Naive thymus-derived CD4-positive, alpha-beta T cell (primary cell): ENCODE data around the gene CLEC4M. TPM values are rescaled to one million over a fixed set of nuclear protein-coding genes. Genes with fewer than 3 reads are reported as not detected.

Experiments
- ATAC-seq: fragments of 150-1000 bp; cut with Tn5 transposase; 2 replicates; pipeline ENCODE4 v1.10.0; 2021; ENCODE audit warnings: mild to moderate bottlenecking, moderate library complexity
- CTCF ChIA-PET: fragments of 350-600 bp; sonication (Branson Sonifier 250); formaldehyde crosslinking; loops from one replicate; lab custom pipeline; 2021; ENCODE audit warnings: antibody characterized with exemption; lab: Charles Lee
- POLR2A ChIA-PET: fragments of 350-600 bp; sonication (Branson Sonifier 250); formaldehyde crosslinking; loops from one replicate; lab custom pipeline; 2021; ENCODE audit warnings: antibody characterized with exemption, inconsistent platforms; lab: Charles Lee
- DNase-seq, 9 donors: peaks; one replicate each; pipeline versions ENCODE4 v3.0.0 to v3.0.0-alpha.2; 2020 to 2022; ENCODE audit warnings: mixed read lengths in 1 of 9
- H3K27ac ChIP-seq: one replicate; pipeline ENCODE4 v1.7.0; 2013; ENCODE audit warnings: mild to moderate bottlenecking, low read depth, low read length, moderate library complexity
- H3K27me3 ChIP-seq, 2 donors: one replicate each; pipeline ENCODE4 v1.7.0; 2013; ENCODE audit warnings: low read length in 2 of 2, mild to moderate bottlenecking in 2 of 2, moderate library complexity in 2 of 2; ENCODE audit not compliant: control insufficient read depth in 2 of 2, insufficient read depth in 2 of 2
- H3K36me3 ChIP-seq, 3 experiments: 1 replicate in 2 of 3; 2 replicates in 1 of 3; pipeline ENCODE4 v1.7.0; 2013; ENCODE audit warnings: low read length in 3 of 3, mild to moderate bottlenecking in 3 of 3, moderate library complexity in 1 of 3; ENCODE audit not compliant: insufficient read depth in 3 of 3, control insufficient read depth in 2 of 3
- H3K4me1 ChIP-seq, 2 donors: one replicate each; pipeline ENCODE4 v1.7.0; 2013; ENCODE audit warnings: low read length in 2 of 2, mild to moderate bottlenecking in 2 of 2, moderate library complexity in 1 of 2; ENCODE audit not compliant: control insufficient read depth in 2 of 2, insufficient read depth in 2 of 2
- H3K4me3 ChIP-seq: 2 replicates; pipeline ENCODE4 v1.7.0; 2013; ENCODE audit warnings: mild to moderate bottlenecking, low read length
- H3K9me3 ChIP-seq, 3 experiments: 1 replicate in 2 of 3; 2 replicates in 1 of 3; pipeline ENCODE4 v1.7.0; 2013; ENCODE audit warnings: low read length in 3 of 3; ENCODE audit not compliant: control insufficient read depth in 2 of 3
- H3K27ac Mint-ChIP-seq, 9 donors: one replicate each; pipeline ENCODE4 v1.8.0; 2020 to 2022; ENCODE audit warnings: mixed read lengths in 9 of 9, mild to moderate bottlenecking in 8 of 9, moderate library complexity in 5 of 9, inconsistent platforms in 2 of 9
- H3K27me3 Mint-ChIP-seq, 5 donors: one replicate each; pipeline ENCODE4 v1.8.0; 2021 to 2022; ENCODE audit warnings: mixed read lengths in 5 of 5, mild to moderate bottlenecking in 1 of 5
- H3K36me3 Mint-ChIP-seq, 5 donors: one replicate each; pipeline ENCODE4 v1.8.0; 2020 to 2022; ENCODE audit warnings: mixed read lengths in 5 of 5, mild to moderate bottlenecking in 3 of 5, inconsistent platforms in 1 of 5
- H3K4me1 Mint-ChIP-seq, 7 donors: one replicate each; pipeline ENCODE4 v1.8.0; 2020 to 2022; ENCODE audit warnings: mixed read lengths in 7 of 7, mild to moderate bottlenecking in 3 of 7, inconsistent platforms in 1 of 7
- H3K4me3 Mint-ChIP-seq, 10 donors: one replicate each; pipeline ENCODE4 v1.8.0; 2020 to 2022; ENCODE audit warnings: mild to moderate bottlenecking in 10 of 10, mixed read lengths in 10 of 10, moderate library complexity in 6 of 10, inconsistent platforms in 2 of 10
- H3K9me3 Mint-ChIP-seq, 11 donors: one replicate each; pipeline ENCODE4 v1.8.0; 2020 to 2022; ENCODE audit warnings: mixed read lengths in 11 of 11, mild to moderate bottlenecking in 4 of 11, inconsistent platforms in 1 of 11, moderate library complexity in 1 of 11
- intact Hi-C, 2 donors: fragments of 100-400 bp; cut with micrococcal nuclease; formaldehyde crosslinking; loops; one replicate each; pipeline ENCODE4 v1.15.1; 2023
- polyA plus RNA-seq, 2 donors: library from polyadenylated mRNA; unstranded; fragments of 300-500 nt; fragmentation: Illumina TruSeq; gene quantifications; one replicate each; pipeline ENCODE4 v1.2.3, GENCODE V29; 2021
- total RNA-seq, 6 experiments: library from RNA in 5 of 6; stranded (reverse) in 5 of 6; gene quantifications; 1 replicate in 5 of 6; 2 replicates in 1 of 6; pipeline ENCODE4 v1.2.3 and lab custom pipeline; 2021 to 2026

The CLEC4M gene
- total and polyA plus RNA-seq, 7 experiments from 2014 or later: 0.74 TPM; not detected in 6

DNA sequence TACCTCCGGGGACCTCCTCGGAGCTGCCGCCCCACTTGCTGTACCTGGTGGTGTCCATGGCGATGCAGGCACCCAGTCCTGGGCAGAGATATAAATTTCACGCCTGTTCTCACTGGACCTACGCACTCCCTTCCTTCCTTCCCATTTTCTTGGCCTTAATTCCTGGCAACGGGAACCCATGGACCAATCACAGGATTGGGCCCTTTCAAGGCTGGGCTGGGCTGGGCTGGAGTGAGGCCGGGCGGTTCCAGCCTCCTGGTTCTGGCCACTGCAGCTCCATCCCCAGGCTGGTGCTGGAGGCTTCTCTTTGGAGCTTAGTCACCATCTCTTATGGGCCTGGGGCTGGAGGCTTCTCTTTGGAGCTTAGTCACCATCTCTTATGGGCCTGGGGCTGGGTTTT lies 31.0 kb upstream of the CLEC4M start, which contains the start of gene CLEC4G:
TSS of gene CLEC4G (minus strand) at position 66 of the 400 bp plus-strand sequence. CDS start at position 58, 8 bp downstream.
- Mint-ChIP-seq H3K27ac (no peak within 1 kb of the TSS), H3K4me3 (peak within 1 kb of the TSS in 3 of 10 donors; percentile 14 to 53 (median 29)), H3K36me3 (peaks cover 0 to 4% (median 0%) of the 10 kb centered on the region in 5 donors), H3K27me3 (peaks cover 19 to 54% (median 38%) of the 10 kb centered on the region in 5 donors), H3K4me1 (peaks cover 0 to 19% (median 14%) of the 10 kb centered on the region in 7 donors), H3K9me3 (peaks cover 0 to 4% (median 0%) of the 10 kb centered on the region in 11 donors)
- H3K36me3 ChIP-seq: no peaks in the 10 kb centered on the region
- H3K27ac ChIP-seq: no peak within 1 kb of the TSS
- H3K9me3 ChIP-seq: no peaks in the 10 kb centered on the region
- CTCF ChIA-PET: no interaction called here
- no peak for ATAC-seq
- intact Hi-C loops: no loop called here
- POLR2A ChIA-PET: interaction anchor here (0.6 kb wide), 1 partner anchor 51 kb away, joined by 3 read pairs; the partner anchor contains the start of gene TRAPPC5
- H3K27me3 ChIP-seq: peaks cover 0 to 13% of the 10 kb centered on the region in 2 donors
- no peak for DNase-seq
- peaks cover 0 to 16% of the 10 kb centered on the region in 2 donors for H3K4me1 ChIP-seq
- H3K4me3 ChIP-seq: no peak within 1 kb of the TSS

DNA sequence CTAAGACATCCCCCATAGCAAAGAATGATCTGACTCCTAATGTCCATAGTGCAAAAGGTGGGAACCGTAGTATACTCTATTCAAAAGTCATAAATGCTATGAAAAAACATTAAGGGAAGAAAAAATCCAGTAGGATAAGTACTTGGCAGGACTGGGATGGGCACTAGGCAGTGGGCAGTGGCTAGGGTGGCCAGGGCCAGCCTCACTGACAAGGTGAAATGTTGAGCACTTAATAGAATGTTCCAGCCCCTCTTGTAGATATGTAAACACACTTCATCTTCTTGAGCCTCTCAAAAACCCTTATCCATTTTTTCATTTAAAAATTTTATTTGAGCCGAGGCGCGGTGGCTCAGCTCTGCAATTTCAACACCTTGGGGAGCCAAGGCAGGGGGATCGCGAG lies 29.7 kb upstream of the CLEC4M start:
- CTCF ChIA-PET: no interaction called here
- no peaks in the 10 kb centered on the region for H3K36me3 Mint-ChIP-seq
- peaks cover 0 to 19% (median 14%) of the 10 kb centered on the region in 7 donors for H3K4me1 Mint-ChIP-seq
- peaks cover 14 to 43% (median 26%) of the 10 kb centered on the region in 5 donors for H3K27me3 Mint-ChIP-seq
- ATAC-seq (no peak), DNase-seq (no peak)
- intact Hi-C loops: no loop called here
- H3K9me3 ChIP-seq: no peaks in the 10 kb centered on the region
- peaks cover 0 to 1% (median 0%) of the 10 kb centered on the region in 11 donors for H3K9me3 Mint-ChIP-seq
- no peak overlapping the region for H3K27ac Mint-ChIP-seq
- H3K36me3 ChIP-seq: no peaks in the 10 kb centered on the region
- H3K27me3 ChIP-seq: peaks cover 0 to 13% of the 10 kb centered on the region in 2 donors
- H3K27ac ChIP-seq: no peak overlapping the region
- no peak overlapping the region for H3K4me3 Mint-ChIP-seq
- peaks cover 0 to 16% of the 10 kb centered on the region in 2 donors for H3K4me1 ChIP-seq
- POLR2A ChIA-PET: no interaction called here
- H3K4me3 ChIP-seq: no peak overlapping the region

DNA sequence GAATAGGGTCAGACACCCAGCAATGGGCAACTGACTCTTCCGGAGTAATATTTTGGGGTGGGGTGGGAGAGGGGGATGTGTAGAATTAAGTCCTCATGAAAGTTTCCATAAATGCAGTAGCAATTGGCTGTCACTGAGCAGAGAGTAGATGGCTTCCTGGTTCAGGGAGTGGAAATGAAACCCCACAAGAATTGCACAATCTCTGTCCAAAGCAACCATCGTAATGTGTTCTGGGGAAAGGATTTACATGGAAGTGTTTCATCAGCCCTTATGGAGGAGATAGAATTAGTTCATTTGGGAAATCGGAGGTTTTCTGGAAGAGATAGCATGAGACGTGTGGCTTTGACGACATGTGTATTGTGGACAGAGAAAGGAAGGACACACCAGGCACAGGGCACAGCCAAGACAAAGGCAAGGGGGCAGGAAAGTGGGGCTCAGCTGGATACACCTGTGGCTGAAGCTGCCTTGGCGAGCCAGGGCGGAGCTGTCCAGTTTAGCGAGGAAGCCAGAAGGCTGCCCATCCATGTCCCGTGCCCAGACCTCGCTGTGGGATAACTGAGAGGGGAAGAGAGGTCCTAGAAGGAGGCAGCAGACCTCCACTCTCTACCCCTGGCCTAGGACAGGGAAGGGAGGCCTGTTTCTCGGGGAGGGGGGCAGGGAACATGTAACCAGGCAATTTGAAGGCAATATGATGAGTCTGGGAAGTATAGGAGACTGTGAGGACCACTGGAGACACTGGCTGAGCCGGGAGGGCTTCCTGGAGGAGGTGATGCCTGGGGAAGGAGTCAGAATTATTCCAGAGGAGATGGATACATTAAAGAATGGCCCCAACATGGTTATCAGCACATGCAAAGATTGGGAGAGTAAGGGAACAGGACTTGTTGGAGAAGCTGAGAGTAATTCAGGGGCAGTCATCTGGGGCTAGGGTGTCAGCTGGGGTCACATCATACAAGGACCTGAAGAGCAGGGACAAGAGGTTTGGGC lies 28.5 kb upstream of the CLEC4M start:
- Mint-ChIP-seq H3K27me3 (peaks cover 5 to 32% (median 14%) of the 10 kb centered on the region in 5 donors), H3K36me3 (no peaks in the 10 kb centered on the region), H3K4me3 (no peak overlapping the region), H3K27ac (peak overlapping the region in 1 of 9 donors; percentile 1), H3K9me3 (peaks cover 0 to 1% (median 0%) of the 10 kb centered on the region in 11 donors), H3K4me1 (peaks cover 0 to 16% (median 6%) of the 10 kb centered on the region in 7 donors)
- ATAC-seq: no peak
- no peaks in the 10 kb centered on the region for H3K9me3 ChIP-seq
- POLR2A ChIA-PET: no interaction called here
- H3K27ac ChIP-seq: no peak overlapping the region
- no peak overlapping the region for H3K4me3 ChIP-seq
- H3K4me1 ChIP-seq: peaks cover 0 to 11% of the 10 kb centered on the region in 2 donors
- H3K36me3 ChIP-seq: no peaks in the 10 kb centered on the region
- intact Hi-C loops: no loop called here
- peaks cover 0 to 3% of the 10 kb centered on the region in 2 donors for H3K27me3 ChIP-seq
- no peak for DNase-seq
- CTCF ChIA-PET: no interaction called here

DNA sequence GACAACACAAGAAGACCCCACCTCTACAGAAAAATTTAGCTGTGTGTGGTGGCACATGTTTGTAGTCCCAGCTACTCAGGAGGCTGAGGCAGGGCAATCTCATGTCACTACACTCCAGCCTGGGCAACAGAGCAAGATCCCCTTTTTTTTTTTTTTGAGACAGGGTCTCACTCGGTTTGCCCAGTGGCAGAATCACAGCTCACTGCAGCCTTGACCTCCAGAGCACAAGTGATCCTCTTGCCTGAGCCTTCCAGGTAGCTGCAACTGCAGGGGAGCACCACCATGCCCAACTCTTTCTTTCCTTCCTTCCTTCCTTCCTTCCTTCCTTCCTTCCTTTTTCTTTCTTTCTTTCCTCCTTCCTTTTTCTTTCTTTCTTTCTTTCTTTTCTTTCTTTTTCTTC lies 26.9 kb upstream of the CLEC4M start:
- no peak for DNase-seq
- intact Hi-C loops: no loop called here

DNA sequence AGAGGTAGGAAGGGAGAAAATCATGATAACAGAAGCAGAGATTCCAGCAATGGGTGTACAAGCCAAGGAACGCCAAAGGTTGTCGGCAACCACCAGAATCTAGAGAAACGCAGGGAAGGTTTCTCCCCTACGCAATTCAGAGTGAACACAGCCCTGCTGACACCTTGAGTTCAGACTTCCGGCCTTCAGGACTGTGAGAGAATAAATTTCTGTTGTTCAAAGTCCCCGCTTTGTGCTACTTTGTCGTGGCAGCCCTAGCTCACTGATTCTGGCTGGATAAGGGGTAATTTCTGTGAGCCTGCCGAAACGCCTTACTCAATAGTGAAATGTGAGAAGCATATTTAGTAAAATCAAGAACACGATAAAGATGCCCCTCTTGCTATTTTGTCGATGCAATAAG lies 25.8 kb upstream of the CLEC4M start:
- no peak overlapping the region for H3K27ac Mint-ChIP-seq
- H3K27me3 Mint-ChIP-seq: peaks cover 0 to 31% (median 6%) of the 10 kb centered on the region in 5 donors
- ATAC-seq: no peak
- no peak for DNase-seq
- ChIA-PET CTCF (no interaction called here), POLR2A (no interaction called here)
- H3K9me3 ChIP-seq: no peaks in the 10 kb centered on the region
- H3K36me3 Mint-ChIP-seq: no peaks in the 10 kb centered on the region
- H3K27ac ChIP-seq: no peak overlapping the region
- no peak overlapping the region for H3K4me3 ChIP-seq
- H3K4me3 Mint-ChIP-seq: no peak overlapping the region
- H3K27me3 ChIP-seq: no peaks in the 10 kb centered on the region
- H3K36me3 ChIP-seq: no peaks in the 10 kb centered on the region
- intact Hi-C loops: no loop called here
- no peaks in the 10 kb centered on the region for H3K4me1 ChIP-seq
- peaks cover 0 to 14% (median 5%) of the 10 kb centered on the region in 7 donors for H3K4me1 Mint-ChIP-seq
- H3K9me3 Mint-ChIP-seq: peaks cover 0 to 1% (median 0%) of the 10 kb centered on the region in 11 donors

More for the DNA sequence above, 26.9 kb upstream of the CLEC4M start:
- Mint-ChIP-seq H3K4me3 (no peak overlapping the region), H3K36me3 (no peaks in the 10 kb centered on the region), H3K27ac (no peak overlapping the region), H3K4me1 (peaks cover 0 to 14% (median 5%) of the 10 kb centered on the region in 7 donors), H3K27me3 (peaks cover 5 to 28% (median 6%) of the 10 kb centered on the region in 5 donors), H3K9me3 (peaks cover 0 to 1% (median 0%) of the 10 kb centered on the region in 11 donors)
- H3K27me3 ChIP-seq: no peaks in the 10 kb centered on the region
- H3K4me1 ChIP-seq: no peaks in the 10 kb centered on the region
- H3K27ac ChIP-seq: no peak overlapping the region
- H3K4me3 ChIP-seq: no peak overlapping the region
- H3K36me3 ChIP-seq: no peaks in the 10 kb centered on the region
- POLR2A ChIA-PET: no interaction called here
- no peak for ATAC-seq
- CTCF ChIA-PET: no interaction called here
- no peaks in the 10 kb centered on the region for H3K9me3 ChIP-seq

DNA sequence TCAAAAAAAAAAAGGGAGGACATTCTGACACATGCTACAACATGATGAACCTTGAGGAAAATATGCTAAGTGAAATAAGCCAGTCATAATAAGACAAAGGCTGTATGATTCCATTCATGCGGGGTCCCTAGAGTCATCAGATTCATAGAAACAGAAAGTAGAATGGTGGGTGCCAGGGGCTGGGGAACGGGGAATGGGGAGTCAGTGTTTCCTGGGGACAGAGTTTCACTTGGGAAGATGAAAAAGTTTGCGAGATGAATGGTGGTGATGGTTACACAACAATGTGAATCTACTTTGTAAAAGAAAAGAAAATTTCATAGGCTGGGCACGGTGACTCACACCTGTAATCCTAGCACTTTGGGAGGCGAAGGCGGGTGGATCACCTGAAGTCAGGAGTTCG lies 25.0 kb upstream of the CLEC4M start:
- Mint-ChIP-seq H3K36me3 (no peaks in the 10 kb centered on the region), H3K4me3 (no peak overlapping the region), H3K4me1 (peaks cover 0 to 14% (median 5%) of the 10 kb centered on the region in 7 donors), H3K27ac (no peak overlapping the region), H3K27me3 (peaks cover 0 to 31% (median 6%) of the 10 kb centered on the region in 5 donors), H3K9me3 (peaks cover 0 to 1% (median 0%) of the 10 kb centered on the region in 11 donors)
- Histone ChIP-seq H3K36me3 (no peaks in the 10 kb centered on the region), H3K27ac (no peak overlapping the region), H3K4me3 (no peak overlapping the region), H3K9me3 (no peaks in the 10 kb centered on the region), H3K4me1 (no peaks in the 10 kb centered on the region), H3K27me3 (no peaks in the 10 kb centered on the region)
- DNase-seq (no peak), ATAC-seq (no peak)
- intact Hi-C loops: no loop called here
- CTCF ChIA-PET: no interaction called here
- POLR2A ChIA-PET: no interaction called here
